T-helper 22 cell (primary cell): ENCODE measurements around the gene DCDC1.

ENCODE experiments used
- DNase-seq: peaks from one replicate; pipeline ENCODE4 v3.0.0-alpha.2; 2020; ENCODE audit warnings: low read depth

The DCDC1 gene

DNA sequence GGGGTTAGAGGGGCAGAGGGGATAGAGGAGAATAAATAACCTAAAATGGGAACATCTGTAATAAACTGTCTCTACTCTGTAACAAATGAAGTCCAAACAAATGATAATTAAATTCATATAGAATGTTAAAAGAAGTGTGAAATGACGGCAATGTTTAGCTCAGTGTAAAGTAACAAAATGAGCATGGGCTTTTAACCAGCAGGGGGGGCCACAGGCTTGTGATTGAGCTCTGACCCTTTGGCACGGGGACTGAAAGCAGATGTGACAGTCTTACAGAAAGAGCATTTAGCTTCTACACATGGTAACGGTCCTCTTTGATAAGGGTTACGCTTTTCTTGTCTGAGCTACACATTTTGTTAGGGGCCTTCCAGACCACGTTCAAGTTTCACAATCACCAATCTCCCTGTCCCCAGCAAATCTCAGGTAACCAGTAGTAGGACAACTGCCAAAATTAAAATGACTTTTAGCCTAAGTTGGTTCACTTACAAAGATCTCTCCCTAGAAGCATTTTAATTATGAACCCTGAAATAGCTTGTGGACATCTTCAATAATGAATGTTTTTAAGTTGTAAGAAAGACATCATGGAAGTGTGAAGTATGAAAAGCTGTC lies 262.5 kb downstream of the DCDC1 start:
- peak; percentile 1 for DNase-seq

DNA sequence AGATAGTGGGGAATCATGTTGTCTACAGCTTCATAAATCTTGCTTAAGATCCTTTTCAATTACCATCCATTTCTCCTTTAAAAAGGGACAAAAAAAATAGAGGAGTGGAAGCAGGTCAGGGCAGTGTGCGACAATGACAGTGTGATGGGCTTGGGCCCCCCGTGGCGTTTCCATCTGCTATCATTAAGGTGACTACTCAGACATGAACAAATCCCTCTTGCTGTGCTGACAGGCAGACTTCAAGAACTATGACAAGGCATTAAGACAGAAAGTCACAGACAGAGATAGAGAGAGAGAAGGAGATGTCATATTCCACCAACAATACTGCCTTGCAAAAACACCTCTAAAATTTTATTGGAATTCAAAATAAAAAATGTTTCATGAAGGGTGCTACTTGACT lies 263.2 kb downstream of the DCDC1 start:
- no peak for DNase-seq

GRCh38 chr11:31102875-31103274 lies 266.7 kb downstream of the DCDC1 start:
- DNase-seq, result no peak

GRCh38 chr11:31102316-31102715 lies 267.2 kb downstream of the DCDC1 start:
- no peak for DNase-seq

DNA sequence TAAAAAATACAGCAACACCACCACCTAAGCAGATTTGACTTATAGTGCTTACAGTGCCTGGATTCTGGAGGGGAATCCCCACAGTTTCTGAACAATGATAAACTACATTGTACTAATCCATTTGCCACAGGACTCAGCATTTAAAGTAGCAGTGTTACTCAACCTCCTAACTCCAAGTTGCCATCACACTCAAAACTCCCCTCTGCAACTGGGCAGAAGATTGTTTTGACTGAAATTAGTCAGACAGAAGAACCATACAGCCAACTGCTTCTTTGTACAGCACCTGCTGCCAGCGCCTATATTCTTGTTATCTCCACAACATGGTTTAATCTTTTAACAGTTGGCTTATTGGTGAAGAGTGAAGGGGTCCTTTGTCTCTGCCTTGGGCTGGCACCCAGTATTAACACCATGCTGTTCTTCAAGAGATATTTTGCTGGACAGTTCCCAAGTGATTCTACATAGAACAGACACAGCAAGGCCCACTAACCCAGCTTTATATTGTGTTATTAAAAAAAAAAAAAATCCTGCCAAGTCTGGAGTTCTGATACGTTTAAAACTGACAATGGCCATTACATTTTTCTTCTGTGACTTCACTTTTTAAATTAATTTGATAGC lies 273.2 kb downstream of the DCDC1 start:
- DNase-seq, result no peak

DNA sequence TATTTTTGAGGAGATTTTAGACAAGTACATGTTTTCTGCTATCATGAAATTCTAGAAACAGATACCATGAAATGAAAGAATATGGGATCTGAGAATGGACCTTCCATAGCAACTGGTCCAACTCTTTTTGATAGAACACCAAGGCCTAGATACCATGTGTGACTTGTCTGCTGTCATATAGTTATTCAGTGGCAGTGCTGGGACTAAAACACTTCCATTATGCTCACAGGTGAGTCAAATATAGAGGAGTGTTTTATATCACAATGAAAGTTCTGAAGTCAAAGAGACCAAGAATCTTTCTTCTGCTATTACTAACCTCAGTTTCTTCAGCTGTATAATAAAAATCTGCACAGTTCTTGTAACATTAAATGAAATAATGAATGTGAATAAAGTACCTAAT lies 276.9 kb downstream of the DCDC1 start:
- no peak for DNase-seq

- no peak for DNase-seq
These were observed 280.4 kb downstream of the DCDC1 start for GRCh38 chr11:31089117-31089516.

DNA sequence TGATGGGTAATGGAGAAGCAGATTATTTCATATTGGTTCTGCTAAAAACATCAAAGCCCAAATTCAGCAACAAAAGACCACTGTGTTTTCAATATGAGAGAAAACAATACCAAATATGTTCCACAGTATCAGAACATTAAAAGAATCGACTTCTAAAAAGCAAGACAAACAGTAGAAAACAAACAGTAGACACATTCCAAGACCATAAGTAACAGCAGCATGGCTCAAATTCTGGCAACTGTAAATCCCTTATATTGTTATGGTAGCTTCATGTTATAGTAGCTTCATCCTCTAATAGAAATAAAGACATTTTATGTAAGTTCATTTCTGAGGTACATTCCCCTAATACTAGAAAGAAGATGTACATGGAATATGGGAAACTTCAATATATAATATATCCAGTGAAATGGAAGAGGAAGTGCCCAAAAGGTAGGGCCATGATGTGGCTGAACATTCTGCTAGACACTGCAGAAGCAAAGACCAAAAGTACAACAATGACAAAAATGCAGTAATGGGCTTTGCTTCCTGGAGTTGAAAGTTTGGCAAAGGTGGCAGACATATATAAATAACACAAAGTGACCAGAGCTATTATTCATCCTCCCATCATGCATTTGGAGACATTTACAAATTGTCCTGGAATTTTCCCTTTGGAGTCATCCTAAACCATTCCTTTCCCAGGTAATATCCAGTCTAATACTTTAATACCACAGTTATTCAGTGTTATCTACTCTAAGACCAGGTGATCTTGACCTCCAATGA lies 299.9 kb downstream of the DCDC1 start:
- DNase-seq, result no peak

DNA sequence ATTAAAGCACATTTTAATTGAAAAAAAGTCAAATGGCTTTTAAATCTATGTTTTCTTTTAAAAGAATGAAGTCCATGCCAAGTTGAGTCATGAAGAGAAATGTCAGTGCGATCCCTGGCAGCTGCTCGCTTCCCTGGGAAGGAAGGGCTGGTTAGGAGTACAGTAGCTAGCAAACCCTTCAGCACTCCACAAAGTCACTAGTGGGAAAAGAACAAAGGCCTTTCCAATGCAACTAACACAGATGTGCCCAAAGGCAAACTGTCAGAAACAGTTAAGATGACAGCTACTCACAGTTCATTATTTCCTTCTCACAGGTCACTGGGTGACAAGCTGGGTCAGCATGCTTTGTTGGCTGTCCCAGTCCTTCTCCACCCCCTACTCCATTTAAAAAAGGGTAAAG lies 308.7 kb downstream of the DCDC1 start:
- no peak for DNase-seq

GRCh38 chr11:31059529-31059928 lies 310.0 kb downstream of the DCDC1 start:
- DNase-seq, result no peak

DNA sequence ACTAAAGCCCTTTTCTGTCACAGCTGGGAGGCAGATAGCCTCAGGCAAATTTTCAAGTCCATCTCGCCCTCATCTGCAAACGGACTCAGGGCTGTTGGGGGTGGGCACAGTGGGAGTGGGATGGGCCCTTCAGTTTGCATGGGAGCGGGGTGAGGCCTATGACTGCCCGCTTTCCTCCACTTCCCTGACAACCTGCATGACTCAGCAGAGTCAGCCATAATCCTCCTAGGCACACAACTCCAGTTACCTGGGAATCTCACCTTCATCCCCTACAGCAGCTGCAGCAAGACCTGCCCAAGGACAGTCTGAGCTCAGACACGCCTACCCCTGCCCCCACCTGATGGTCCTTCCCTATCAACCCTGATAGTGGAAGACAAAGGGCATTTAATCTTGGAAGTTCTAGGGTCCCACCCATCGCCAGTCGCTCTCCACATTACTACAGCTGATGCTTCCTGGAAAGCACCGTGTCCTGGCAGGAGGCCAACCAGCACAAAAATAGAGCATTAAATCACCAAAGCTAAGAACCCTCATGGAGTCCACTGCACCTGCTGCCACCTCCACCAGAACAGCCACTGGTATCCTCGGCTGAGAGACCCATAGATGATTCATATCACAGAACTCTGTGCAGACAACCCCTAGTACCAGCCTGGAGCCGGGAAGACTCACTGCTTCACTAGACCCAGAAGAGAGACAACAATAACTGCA lies 319.3 kb downstream of the DCDC1 start:
- no peak for DNase-seq

DNA sequence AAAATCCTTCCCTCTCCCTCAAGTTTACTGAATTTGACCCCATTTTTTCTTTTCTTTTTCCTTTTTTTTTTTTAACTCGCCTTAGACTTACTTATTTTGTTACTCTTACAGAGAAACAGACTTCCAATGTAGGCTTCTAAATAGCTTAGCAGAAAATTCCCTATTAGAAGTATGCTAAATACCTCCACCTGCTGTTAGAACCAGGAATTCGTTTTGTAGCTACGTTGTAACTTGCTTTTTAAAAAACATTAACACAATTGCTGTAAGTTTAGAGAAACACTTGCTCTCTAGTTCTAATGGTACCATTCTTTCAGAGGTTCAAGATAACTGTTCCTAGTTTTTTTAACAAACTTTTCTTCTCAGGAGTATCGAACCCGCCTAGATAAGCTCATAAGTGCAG lies 324.2 kb downstream of the DCDC1 start:
- DNase-seq, result no peak

DNA sequence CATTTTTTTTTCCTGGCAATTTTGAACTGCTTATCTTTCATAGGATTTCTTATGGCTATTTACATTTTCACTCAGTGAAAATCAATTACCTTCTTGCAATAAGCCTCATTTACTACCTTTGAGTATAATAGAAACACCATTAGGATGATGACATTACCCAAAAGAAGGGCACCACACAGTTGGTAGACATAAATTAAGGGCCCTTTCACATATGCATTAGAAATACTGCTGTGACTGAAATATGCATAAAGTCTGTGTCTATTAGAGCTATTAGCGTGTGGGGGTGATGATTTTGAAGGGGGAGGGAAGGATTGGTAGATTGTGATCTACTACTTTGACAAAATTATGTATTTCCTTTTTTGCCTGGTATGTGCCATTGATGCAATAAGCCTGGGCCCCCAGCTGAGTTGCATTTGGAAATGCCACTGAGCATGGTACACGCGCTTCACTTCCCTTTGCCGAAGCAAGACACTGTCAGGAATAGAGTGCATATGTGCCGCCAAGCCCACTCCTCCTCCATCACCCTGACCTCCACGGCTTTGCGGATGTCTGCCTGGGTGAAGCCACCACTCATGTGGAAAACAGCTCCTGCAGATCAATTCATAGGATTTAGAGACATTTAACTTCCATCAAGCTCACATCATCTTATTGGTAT lies 339.3 kb downstream of the DCDC1 start:
- DNase-seq, result no peak

- DNase-seq, result no peak
These were observed 343.2 kb downstream of the DCDC1 start for GRCh38 chr11:31026315-31026714.

GRCh38 chr11:31022080-31022479 lies 347.5 kb downstream of the DCDC1 start:
- DNase-seq, result no peak

DNA sequence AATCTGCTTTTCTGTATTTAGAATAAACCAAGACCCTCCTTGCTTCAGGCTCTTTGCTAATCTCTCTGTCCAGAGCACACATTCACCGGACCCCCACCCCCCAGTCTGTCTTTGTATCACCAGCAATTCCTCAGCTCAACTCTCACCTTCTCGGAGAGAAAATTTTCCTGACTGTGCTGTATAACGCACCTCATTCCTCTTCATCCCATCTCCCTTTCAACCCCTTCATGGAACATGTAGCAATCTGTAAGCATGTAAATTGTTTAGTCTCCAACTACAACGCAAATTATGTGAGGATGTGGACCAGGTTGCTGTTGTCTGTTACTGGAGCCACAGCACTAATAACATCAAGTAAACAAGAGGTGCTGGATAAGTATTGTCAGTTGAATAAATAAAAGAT lies 349.8 kb downstream of the DCDC1 start:
- no peak for DNase-seq

DNA sequence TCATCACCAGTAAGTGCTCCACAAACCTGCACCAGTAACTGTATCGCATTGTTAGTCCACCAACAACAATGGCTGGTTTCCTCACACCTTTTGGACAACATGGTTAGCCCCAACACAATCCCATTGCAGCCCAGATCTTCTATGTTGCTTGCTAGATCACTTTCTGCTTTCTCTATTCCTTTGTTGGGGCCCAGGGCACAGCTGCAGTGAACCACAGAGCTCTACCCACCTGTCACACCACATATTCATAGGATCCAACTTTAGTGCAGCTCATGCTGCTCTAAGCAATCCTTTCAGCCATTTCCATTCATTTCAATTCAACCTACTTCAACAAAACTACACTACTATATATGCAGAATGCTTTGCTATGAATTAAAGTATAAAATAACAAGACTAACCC lies 364.3 kb downstream of the DCDC1 start:
- no peak for DNase-seq

DNA sequence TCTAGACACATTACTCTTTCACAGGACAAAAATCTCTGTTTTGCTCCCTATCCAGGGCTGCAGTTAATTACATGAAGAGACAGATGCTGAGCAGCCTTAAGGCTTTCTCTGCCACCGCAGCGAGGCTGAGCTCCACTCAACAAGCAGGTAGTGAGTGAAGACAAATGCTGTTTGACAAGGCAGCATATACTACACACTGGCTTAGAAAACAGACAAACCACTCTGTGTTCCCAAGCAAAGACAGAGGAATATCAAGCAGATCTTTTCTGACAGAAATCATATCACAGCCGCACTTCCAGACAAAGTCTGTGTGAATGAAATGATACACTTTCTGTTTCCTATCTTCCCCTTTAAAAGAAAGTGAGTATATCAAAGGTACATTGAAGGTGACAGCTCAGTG lies 368.1 kb downstream of the DCDC1 start:
- DNase-seq, result no peak

GRCh38 chr11:31000381-31000780 lies 369.2 kb downstream of the DCDC1 start:
- no peak for DNase-seq

DNA sequence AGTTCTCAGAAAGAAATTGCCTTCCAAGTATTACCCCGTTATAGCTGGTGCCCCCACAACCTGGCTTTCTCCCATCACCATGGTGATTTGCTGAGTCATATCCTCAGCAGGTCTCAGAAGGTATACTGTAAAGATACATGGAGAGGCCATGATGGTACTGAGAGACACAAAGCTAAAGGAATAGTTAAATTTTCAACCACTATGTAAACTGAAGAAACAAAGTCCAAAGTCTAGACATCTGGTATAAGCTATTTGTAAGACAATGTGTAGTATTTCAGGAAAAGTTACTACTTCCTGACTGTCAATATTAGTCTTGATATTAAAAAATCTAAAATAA lies 377.1 kb downstream of the DCDC1 start:
- no peak for DNase-seq

- DNase-seq, result no peak
These were observed 377.6 kb downstream of the DCDC1 start for GRCh38 chr11:30991802-30992512.

- no peak for DNase-seq
These were observed 378.2 kb downstream of the DCDC1 start for GRCh38 chr11:30991376-30991775.
